Activated T-cell treated with anti-CD3 and anti-CD28 coated beads, Interleukin-2, amount 50 U/mL, for 4 hours (primary cell): ENCODE data around the gene TTYH3. TPM values are rescaled to one million over a fixed set of nuclear protein-coding genes. Genes with fewer than 3 reads are reported as not detected.

Source experiments
- ATAC-seq, 2 donors: fragments of 200-7000 bp; cut with Tn5 transposase; one replicate each; pipeline ENCODE4 v1.10.0; 2021
- DNase-seq: peaks from one replicate; pipeline ENCODE4 v3.0.0-alpha.2; 2020
- H3K27me3 Mint-ChIP-seq: one replicate; pipeline ENCODE4 v1.8.0; 2021; ENCODE audit warnings: low read depth, mixed read lengths
- H3K36me3 Mint-ChIP-seq: one replicate; pipeline ENCODE4 v1.8.0; 2022; ENCODE audit warnings: mixed read lengths; ENCODE audit not compliant: insufficient read depth
- H3K4me1 Mint-ChIP-seq: one replicate; pipeline ENCODE4 v1.8.0; 2021; ENCODE audit warnings: low read depth, mixed read lengths
- H3K4me3 Mint-ChIP-seq: one replicate; pipeline ENCODE4 v1.8.0; 2021; ENCODE audit warnings: mild to moderate bottlenecking, moderate library complexity, mixed read lengths
- H3K9me3 Mint-ChIP-seq: one replicate; pipeline ENCODE4 v1.8.0; 2021; ENCODE audit warnings: mixed read lengths
- total RNA-seq, 3 donors: library from RNA; stranded (reverse); gene quantifications; one replicate each; pipeline ENCODE4 v1.2.1, GENCODE V29; 2021

The TTYH3 gene
- total RNA-seq, 3 donors from 2014 or later: 13.4 to 17.3 (median 15.2) TPM

DNA sequence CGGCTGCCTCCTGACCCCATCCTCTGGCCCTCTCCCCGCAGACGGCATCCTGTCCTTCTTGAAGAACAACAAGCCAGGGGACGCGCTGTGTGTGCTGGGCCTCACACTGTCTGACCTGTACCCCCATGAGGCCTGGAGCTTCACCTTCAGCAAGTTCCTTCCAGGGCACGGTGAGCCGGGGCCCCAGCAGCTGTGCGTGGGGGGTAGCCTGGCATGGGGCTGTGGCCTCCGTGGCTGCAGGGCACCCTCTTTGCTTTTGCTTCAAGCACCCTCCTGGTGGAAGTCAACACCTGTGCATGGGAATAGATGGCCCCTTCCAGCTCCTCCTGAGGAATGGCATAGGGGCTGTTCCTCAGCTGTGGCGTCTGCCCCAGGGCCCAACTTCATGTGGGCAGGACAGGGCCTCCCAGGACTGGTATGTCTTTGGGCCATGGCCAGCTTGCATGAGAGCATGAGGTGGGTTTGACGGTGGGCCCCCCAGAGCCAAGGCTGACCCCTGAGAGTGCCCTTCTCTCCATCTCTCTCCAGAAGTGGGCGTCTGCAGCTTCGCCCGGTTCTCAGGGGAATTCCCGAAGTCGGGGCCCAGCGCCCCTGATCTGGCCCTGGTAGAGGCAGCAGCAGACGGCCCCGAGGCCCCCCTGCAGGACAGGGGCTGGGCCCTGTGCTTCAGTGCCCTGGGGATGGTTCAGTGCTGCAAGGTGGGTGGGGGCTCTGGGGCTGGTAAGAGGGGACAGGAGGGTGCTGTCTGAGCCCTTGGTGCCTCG lies 76.9 kb downstream of the TTYH3 start:
- ATAC-seq (no peak), DNase-seq (no peak)
- Mint-ChIP-seq H3K9me3 (no peaks in the 10 kb centered on the region), H3K4me3 (no peak overlapping the region), H3K27me3 (no peaks in the 10 kb centered on the region), H3K36me3 (no peaks in the 10 kb centered on the region), H3K4me1 (peaks cover 20% of the 10 kb centered on the region)

DNA sequence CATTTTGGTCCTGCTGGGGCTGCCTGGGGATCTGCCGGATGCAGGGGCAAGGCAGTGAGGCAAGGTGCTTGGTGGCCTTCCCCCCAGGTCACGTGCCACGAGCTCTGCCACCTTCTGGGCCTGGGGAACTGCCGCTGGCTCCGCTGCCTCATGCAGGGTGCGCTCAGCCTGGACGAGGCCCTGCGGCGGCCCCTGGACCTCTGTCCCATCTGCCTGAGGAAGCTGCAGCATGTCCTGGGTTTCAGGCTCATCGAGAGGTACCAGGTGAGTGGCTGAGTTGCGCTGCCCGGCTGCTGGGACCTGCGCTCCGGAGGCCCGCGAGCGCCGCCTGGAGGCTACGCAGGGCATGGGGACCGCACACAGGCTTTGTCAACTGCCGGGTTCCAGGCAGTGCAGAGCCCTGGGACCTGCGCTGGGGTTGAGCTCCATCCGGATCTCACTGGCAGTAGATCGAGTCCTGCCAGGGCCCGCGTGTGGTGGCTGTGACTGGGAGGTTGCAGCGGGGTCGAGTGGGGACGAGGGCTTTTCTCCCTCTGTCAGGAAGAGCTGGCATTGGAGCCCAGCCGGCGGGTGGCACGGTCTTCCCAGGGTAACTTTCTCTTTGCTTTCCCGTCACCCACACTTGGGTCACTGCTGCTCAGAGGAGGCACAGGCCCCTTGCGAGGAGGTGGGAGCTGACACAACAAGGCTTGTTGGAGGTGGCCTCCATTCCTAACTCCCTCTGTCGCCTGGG lies 77.9 kb downstream of the TTYH3 start:
- peaks cover 29% of the 10 kb centered on the region for H3K4me1 Mint-ChIP-seq
- peak overlapping the region; percentile 70 for H3K4me3 Mint-ChIP-seq
- no peaks in the 10 kb centered on the region for H3K27me3 Mint-ChIP-seq
- ATAC-seq (peak; percentile 90 to 93), DNase-seq (peak; percentile 75)
- no peaks in the 10 kb centered on the region for H3K36me3 Mint-ChIP-seq
- no peaks in the 10 kb centered on the region for H3K9me3 Mint-ChIP-seq

DNA sequence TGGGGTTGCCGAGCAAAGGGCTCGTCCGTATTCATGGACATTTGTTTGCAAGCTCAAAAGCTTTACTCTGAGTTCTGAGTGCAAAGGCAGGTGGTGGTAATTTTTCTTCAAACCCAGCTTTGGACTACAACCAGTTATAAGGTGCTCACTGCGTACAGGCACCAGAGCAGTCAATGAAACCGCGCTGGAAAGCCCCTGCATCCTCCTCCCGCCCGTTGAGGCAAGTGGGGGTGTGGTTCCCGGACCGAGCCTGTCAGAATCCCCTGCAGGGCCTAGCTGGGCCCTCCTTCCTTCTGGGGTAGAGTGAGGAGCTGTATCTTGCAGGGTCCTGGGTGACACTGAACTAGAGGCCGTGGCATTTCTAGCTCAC lies 78.5 kb downstream of the TTYH3 start:
- ATAC-seq: peak; percentile 62 to 66

DNA sequence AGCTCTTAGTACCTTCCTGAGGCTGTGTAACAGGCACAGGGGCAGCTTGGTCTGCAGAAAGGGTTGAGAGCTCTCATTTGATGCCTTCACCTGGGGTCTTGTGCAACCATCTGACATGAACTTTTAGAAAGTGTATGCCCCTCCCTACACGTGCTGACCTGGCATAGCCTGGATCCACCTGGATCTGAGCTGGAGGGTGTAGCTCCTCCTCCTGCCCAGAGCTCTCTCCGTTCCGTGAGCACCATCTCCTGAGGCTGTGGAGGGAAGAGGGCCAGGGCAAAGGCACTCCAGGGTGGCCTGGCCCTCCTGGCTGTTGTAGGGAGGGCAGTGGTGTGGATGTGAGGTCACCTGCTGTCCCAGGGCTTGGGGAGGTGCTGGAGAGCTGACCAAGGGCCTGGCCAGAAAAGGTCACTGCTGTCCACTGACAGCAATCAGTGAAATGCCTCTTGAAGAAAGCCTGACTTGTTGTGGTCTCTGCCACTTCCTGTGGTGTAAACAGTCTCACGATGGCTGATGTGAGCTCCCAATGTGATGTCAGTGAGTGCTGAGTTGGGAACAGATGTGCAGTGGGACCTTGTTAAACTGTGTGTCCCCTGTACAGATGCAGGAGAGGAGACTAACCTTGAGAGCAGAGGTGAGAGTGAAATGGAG lies 79.2 kb downstream of the TTYH3 start:
- Mint-ChIP-seq H3K4me1 (peaks cover 43% of the 10 kb centered on the region), H3K4me3 (peak overlapping the region; percentile 62), H3K9me3 (no peaks in the 10 kb centered on the region), H3K27me3 (no peaks in the 10 kb centered on the region), H3K36me3 (no peaks in the 10 kb centered on the region)
- ATAC-seq: no peak
- DNase-seq: no peak

More for the DNA sequence above, 78.5 kb downstream of the TTYH3 start:
- DNase-seq: peak; percentile 41
- H3K4me3 Mint-ChIP-seq: peak overlapping the region; percentile 70
- H3K27me3 Mint-ChIP-seq: no peaks in the 10 kb centered on the region
- H3K9me3 Mint-ChIP-seq: no peaks in the 10 kb centered on the region
- H3K36me3 Mint-ChIP-seq: no peaks in the 10 kb centered on the region
- H3K4me1 Mint-ChIP-seq: peaks cover 35% of the 10 kb centered on the region

DNA sequence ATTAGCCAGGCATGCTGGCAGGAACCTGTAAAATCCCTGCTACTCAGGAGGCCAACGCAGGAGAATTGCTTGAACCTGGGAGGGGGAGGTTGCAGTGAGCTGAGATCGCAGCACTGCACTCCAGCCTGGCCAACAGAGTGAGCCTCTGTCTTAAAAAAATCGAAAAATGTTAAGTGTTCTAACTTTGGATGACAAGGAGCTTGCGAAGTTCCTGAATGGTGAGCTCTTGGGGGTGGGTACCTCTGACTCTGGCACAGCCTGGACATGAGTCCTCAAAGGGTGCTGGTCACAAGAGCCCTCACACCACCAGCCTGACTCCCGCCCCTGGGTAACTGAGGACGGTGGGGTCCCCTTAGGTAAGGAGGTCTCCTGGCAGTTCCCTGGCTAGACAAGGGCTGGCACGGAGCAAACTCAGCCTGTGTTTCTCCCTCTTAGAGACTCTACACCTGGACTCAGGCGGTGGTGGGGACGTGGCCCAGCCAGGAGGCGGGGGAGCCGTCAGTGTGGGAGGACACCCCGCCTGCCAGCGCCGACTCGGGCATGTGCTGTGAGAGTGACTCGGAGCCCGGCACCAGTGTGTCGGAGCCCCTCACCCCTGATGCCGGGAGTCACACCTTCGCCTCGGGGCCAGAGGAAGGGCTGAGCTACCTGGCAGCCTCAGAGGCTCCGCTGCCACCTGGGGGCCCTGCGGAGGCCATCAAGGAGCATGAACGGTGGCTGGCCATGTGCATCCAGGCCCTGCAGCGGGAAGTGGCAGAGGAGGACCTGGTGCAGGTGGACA lies 80.3 kb downstream of the TTYH3 start:
- Mint-ChIP-seq H3K4me1 (peaks cover 52% of the 10 kb centered on the region), H3K27me3 (no peaks in the 10 kb centered on the region), H3K36me3 (no peaks in the 10 kb centered on the region), H3K4me3 (no peak overlapping the region), H3K9me3 (no peaks in the 10 kb centered on the region)
- DNase-seq: no peak
- ATAC-seq: no peak

DNA sequence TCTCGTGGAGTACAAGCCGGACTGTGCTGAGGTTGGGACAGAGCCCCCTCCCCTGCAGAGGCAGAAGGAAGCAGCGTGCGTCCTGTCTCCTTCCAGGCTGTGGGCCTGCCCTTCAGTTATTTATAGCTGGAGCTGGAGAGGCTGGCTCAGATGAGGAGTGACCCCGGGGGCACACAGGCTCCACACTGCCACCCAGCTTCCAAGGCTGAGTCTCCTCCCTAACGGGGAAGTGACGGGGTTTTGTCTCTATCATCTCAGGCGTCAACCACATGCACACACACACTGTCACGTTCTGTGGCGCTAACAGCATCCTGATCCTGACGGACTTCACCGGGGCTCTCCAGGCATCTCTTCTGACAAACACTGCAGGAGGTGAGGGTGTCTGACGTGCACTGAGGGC lies 81.6 kb downstream of the TTYH3 start:
- Mint-ChIP-seq H3K36me3 (no peaks in the 10 kb centered on the region), H3K27me3 (no peaks in the 10 kb centered on the region), H3K4me1 (peaks cover 65% of the 10 kb centered on the region), H3K9me3 (no peaks in the 10 kb centered on the region), H3K4me3 (peak overlapping the region; percentile 19)
- ATAC-seq (no peak), DNase-seq (no peak)

DNA sequence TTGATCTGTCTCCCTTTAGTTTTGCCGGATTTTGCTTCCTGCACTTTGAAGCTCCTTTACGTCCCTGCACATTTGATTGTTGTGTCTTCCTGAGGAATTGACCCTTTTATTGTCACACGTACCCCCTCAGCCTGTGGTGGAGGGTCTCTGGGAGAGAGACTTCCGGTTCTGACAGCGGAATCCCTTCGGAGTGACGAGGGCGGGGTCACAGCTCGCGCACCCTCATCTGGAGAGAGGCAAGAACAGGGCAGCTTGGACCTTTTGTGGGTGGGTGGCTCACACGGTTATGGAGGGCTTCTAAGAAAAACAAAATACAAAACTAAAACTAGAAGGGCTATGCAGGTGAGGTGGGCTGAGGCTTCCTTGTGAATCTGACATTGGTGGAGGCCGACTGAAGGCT lies 82.2 kb downstream of the TTYH3 start:
- peaks cover 71% of the 10 kb centered on the region for H3K4me1 Mint-ChIP-seq
- ATAC-seq (no peak), DNase-seq (no peak)
- H3K4me3 Mint-ChIP-seq: no peak overlapping the region
- H3K27me3 Mint-ChIP-seq: no peaks in the 10 kb centered on the region
- no peaks in the 10 kb centered on the region for H3K36me3 Mint-ChIP-seq
- no peaks in the 10 kb centered on the region for H3K9me3 Mint-ChIP-seq

Other genes with a start within 250 kb of the TTYH3 start
- 1 to 10 TPM; 4.9 to 6.5 (median 5.9) TPM for gene CHST12, start 228.4 kb upstream of the TTYH3 start, total RNA-seq
- not detected for gene GRIFIN, start 155.6 kb upstream of the TTYH3 start, total RNA-seq
- 10 to 100 TPM; 16.1 to 17.7 (median 17.7) TPM for gene LFNG, start 112.2 kb upstream of the TTYH3 start, total RNA-seq
- 10 to 100 TPM; 40.7 to 55.0 (median 42.6) TPM for gene BRAT1, start 76.5 kb upstream of the TTYH3 start, total RNA-seq
- gene IQCE, start 73.0 kb upstream of the TTYH3 start, total RNA-seq: 10 to 100 TPM in 1 of 3 donors, 1 to 10 TPM in 2; 8.9 to 10.4 (median 9.0) TPM
- under 1 TPM in 1 of 3 donors, not detected in 2; 0.03 TPM for gene AMZ1, start 56.2 kb downstream of the TTYH3 start, total RNA-seq
- 10 to 100 TPM; 23.7 to 25.7 (median 25.0) TPM for gene GNA12, start 212.3 kb downstream of the TTYH3 start, total RNA-seq